Osteoblast (primary cell): ENCODE results near the gene TBC1D9B. TPM values are rescaled to one million over a fixed set of nuclear protein-coding genes. Genes with fewer than 3 reads are reported as not detected.
A peak's percentile ranks its signal among the peaks of the same experiment; 100 is the strongest.
"Not testable (repeated sequence)": the region's sequence is repeated elsewhere in the genome, so short reads cannot be mapped to it uniquely, and the experiment has no call there.

Experiments used
- DNase-seq: peaks from one replicate; pipeline ENCODE4 v3.0.0; 2011; ENCODE audit warnings: low spot score, mixed read lengths; ENCODE audit not compliant: insufficient read length; ENCODE audit errors: missing footprints
- H2AFZ ChIP-seq: 2 replicates; pipeline ENCODE4 v1.6.0; 2011; ENCODE audit warnings: mild to moderate bottlenecking, low read length
- H3K27ac ChIP-seq: 2 replicates; pipeline ENCODE4 v1.5.1; 2011; ENCODE audit warnings: mild to moderate bottlenecking, low read depth, low read length, moderate library complexity
- H3K27me3 ChIP-seq: 2 replicates; pipeline ENCODE4 v1.6.0; 2012; ENCODE audit warnings: mild to moderate bottlenecking, control low read depth, inconsistent platforms, low read length, moderate library complexity; ENCODE audit not compliant: insufficient read depth
- H3K36me3 ChIP-seq: 2 replicates; pipeline ENCODE4 v1.5.1; 2011; ENCODE audit warnings: mild to moderate bottlenecking, low read length, control low read depth, moderate library complexity; ENCODE audit not compliant: insufficient read depth
- H3K4me1 ChIP-seq: 2 replicates; pipeline ENCODE4 v1.5.1; 2011; ENCODE audit warnings: mild to moderate bottlenecking, low read length, control low read depth, moderate library complexity; ENCODE audit not compliant: insufficient read depth
- H3K4me2 ChIP-seq: 2 replicates; pipeline ENCODE4 v1.6.0; 2011; ENCODE audit warnings: mild to moderate bottlenecking, low read length; ENCODE audit not compliant: insufficient read depth
- H3K4me3 ChIP-seq: fragments of 200-600 bp; sonication (generic); 3 replicates; pipeline ENCODE4 v1.5.1; 2012; ENCODE audit warnings: mild to moderate bottlenecking, low read length, inconsistent platforms; ENCODE audit not compliant: insufficient read depth
- H3K79me2 ChIP-seq: 2 replicates; pipeline ENCODE4 v1.6.0; 2012; ENCODE audit warnings: mild to moderate bottlenecking, low read length, control low read depth, inconsistent platforms; ENCODE audit not compliant: insufficient read depth
- H3K9me3 ChIP-seq: 2 replicates; pipeline ENCODE4 v1.5.1; 2011; ENCODE audit warnings: low read depth, low read length, control low read depth
- H4K20me1 ChIP-seq: 2 replicates; pipeline ENCODE4 v1.6.0; 2012; ENCODE audit warnings: mild to moderate bottlenecking, low read length, control low read depth; ENCODE audit not compliant: insufficient read depth
- CTCF ChIP-seq: IDR thresholded peaks from 2 replicates; pipeline ENCODE4 v1.5.1; 2011; ENCODE audit warnings: mild to moderate bottlenecking, low read depth, low read length, moderate library complexity; ENCODE audit errors: extremely low read depth
- total RNA-seq: library from RNA; depleted of rRNA; stranded (reverse); fragments of >200 nt; gene quantifications from 2 replicates; pipeline ENCODE4 v1.2.3, GENCODE V29; 2012

TBC1D9B gene
- total RNA-seq, 1 donor = 89.4 TPM

- H3K27me3 ChIP-seq = no peaks in the 10 kb centered on the region
- TF ChIP-seq CTCF = no peak
- no peaks in the 10 kb centered on the region for H4K20me1 ChIP-seq
- no peaks in the 10 kb centered on the region for H3K9me3 ChIP-seq
- no peak overlapping the region for H2AFZ ChIP-seq
- H3K4me3 ChIP-seq = no peak overlapping the region
- peak; percentile 70 for DNase-seq
- no peaks in the 10 kb centered on the region for H3K79me2 ChIP-seq
- no peak overlapping the region for H3K27ac ChIP-seq
- H3K4me2 ChIP-seq = no peak overlapping the region
- peaks cover 63% of the 10 kb centered on the region for H3K36me3 ChIP-seq
- no peaks in the 10 kb centered on the region for H3K4me1 ChIP-seq
Observed at GRCh38 chr5:179872055-179872827, 35.5 kb downstream of the TBC1D9B start.

DNA sequence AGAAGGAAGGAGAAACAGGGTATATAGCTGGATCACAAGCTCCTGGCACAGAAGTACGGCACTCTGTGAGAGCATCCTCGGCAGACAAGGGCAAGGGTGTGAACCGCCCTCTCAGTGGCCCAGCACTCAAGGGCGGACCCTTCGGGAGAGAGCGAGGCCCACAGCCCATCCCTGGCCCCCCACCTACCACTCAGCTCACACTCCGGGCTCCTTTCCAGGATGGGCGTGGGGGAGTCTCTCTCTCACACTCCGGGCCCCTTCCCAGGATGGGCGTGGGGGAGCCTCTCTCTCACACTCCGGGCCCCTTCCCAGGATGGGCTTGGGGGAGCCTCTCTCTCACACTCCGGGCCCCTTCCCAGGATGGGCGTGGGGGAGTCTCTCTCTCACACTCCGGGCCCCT is 36.2 kb downstream of the TBC1D9B start:
- H3K79me2 ChIP-seq, H3K4me3 ChIP-seq, H3K9me3 ChIP-seq, H3K4me1 ChIP-seq, H3K4me2 ChIP-seq, DNase-seq, H3K27me3 ChIP-seq, H2AFZ ChIP-seq, H3K27ac ChIP-seq, H4K20me1 ChIP-seq: not testable (repeated sequence)
- H3K36me3 ChIP-seq = peaks cover 65% of the 10 kb centered on the region

DNA sequence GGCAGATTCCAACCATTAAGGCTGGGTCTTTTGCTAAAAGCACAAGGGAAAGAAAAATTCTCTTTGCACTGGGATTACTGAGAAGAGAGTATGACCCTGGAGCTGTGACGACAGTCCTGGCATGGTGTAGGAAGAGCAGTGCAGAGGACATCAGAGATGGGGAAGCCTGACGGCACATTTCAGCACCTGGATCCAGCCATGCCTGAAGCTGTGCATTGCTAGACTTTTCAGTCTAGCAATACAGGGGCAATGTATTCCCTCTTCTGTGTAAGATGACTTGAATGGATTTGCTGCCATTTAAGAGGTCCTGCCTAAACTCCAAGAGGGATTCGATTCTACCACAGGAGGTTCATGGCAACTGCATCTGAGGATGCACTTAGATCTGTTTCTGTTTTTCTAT is 36.7 kb downstream of the TBC1D9B start:
- Histone ChIP-seq H3K4me1 (no peaks in the 10 kb centered on the region), H3K4me2 (no peak overlapping the region), H3K9me3 (no peaks in the 10 kb centered on the region), H3K36me3 (peaks cover 63% of the 10 kb centered on the region), H3K4me3 (no peak overlapping the region), H4K20me1 (no peaks in the 10 kb centered on the region), H2AFZ (no peak overlapping the region), H3K79me2 (no peaks in the 10 kb centered on the region), H3K27me3 (no peaks in the 10 kb centered on the region), H3K27ac (no peak overlapping the region)
- peak; percentile 58 for DNase-seq
- TF ChIP-seq CTCF = no peak

GRCh38 chr5:179870403-179870903 is 37.2 kb downstream of the TBC1D9B start:
- Histone ChIP-seq H3K27ac (no peak overlapping the region), H3K79me2 (no peaks in the 10 kb centered on the region), H3K36me3 (peaks cover 60% of the 10 kb centered on the region), H4K20me1 (no peaks in the 10 kb centered on the region), H3K27me3 (no peaks in the 10 kb centered on the region), H3K4me2 (no peak overlapping the region), H2AFZ (no peak overlapping the region), H3K4me1 (no peaks in the 10 kb centered on the region), H3K4me3 (no peak overlapping the region), H3K9me3 (no peaks in the 10 kb centered on the region)
- TF ChIP-seq CTCF = no peak
- DNase-seq = peak; percentile 86
